Measurements from ENCODE around the gene FBXW7.

GRCh38 chr4:152451496-152451895 is 84.4 kb downstream of the FBXW7 start:
- no peak for TF ChIP-seq CTCF (conservative IDR thresholded peaks at IDR 0.05; ENCODE audit: low read length)
- TF ChIP-seq EZH2phosphoT487 (IDR thresholded peaks at IDR 0.05; ENCODE audit: borderline replicate concordance) = no peak

Data from Loucy (cell line).